Stimulated activated naive CD8-positive, alpha-beta T cell treated with anti-CD3 and anti-CD28 coated beads, Interleukin-15, Interleukin-2, amounts not matched to agents 100 ng/mL and 50 ng/mL, for 24 hours (primary cell): Measurements from ENCODE around the gene PPP1R3C.

Experiments used
- H3K27ac Mint-ChIP-seq: one replicate; pipeline ENCODE4 v1.8.0; 2021; ENCODE audit warnings: mild to moderate bottlenecking, mixed read lengths
- H3K27me3 Mint-ChIP-seq: one replicate; pipeline ENCODE4 v1.8.0; 2021; ENCODE audit warnings: mixed read lengths
- H3K36me3 Mint-ChIP-seq: one replicate; pipeline ENCODE4 v1.8.0; 2021; ENCODE audit warnings: low read depth, mixed read lengths
- H3K4me1 Mint-ChIP-seq: one replicate; pipeline ENCODE4 v1.8.0; 2021; ENCODE audit warnings: low read depth, mixed read lengths
- H3K4me3 Mint-ChIP-seq: one replicate; pipeline ENCODE4 v1.8.0; 2021; ENCODE audit warnings: mild to moderate bottlenecking, mixed read lengths
- H3K9me3 Mint-ChIP-seq: one replicate; pipeline ENCODE4 v1.8.0; 2021; ENCODE audit warnings: mixed read lengths

PPP1R3C gene

DNA sequence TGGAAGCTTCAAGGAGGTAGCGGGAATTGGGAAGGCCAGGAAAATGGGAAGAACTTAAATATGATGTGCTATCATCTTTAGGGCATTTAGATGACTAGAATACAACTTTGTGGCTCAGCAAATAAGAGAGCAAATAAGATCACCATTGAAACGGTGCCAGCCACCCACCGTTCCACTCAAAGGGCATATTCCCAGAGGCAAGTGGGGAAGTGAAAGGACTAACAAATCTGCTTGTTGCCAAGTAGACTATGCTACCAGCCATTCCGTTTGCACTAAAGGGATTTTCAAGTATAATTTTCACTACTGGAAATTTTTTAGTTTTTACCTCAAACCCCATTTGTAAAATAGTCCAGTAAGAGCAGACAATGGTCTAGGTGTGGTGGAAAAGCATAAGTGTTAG lies 4.0 kb upstream of the PPP1R3C start:
- H3K9me3 Mint-ChIP-seq = no peaks in the 10 kb centered on the region
- no peak overlapping the region for H3K27ac Mint-ChIP-seq
- no peak overlapping the region for H3K4me3 Mint-ChIP-seq
- no peaks in the 10 kb centered on the region for H3K36me3 Mint-ChIP-seq
- H3K27me3 Mint-ChIP-seq = peaks cover 57% of the 10 kb centered on the region
- H3K4me1 Mint-ChIP-seq = peaks cover 7% of the 10 kb centered on the region

DNA sequence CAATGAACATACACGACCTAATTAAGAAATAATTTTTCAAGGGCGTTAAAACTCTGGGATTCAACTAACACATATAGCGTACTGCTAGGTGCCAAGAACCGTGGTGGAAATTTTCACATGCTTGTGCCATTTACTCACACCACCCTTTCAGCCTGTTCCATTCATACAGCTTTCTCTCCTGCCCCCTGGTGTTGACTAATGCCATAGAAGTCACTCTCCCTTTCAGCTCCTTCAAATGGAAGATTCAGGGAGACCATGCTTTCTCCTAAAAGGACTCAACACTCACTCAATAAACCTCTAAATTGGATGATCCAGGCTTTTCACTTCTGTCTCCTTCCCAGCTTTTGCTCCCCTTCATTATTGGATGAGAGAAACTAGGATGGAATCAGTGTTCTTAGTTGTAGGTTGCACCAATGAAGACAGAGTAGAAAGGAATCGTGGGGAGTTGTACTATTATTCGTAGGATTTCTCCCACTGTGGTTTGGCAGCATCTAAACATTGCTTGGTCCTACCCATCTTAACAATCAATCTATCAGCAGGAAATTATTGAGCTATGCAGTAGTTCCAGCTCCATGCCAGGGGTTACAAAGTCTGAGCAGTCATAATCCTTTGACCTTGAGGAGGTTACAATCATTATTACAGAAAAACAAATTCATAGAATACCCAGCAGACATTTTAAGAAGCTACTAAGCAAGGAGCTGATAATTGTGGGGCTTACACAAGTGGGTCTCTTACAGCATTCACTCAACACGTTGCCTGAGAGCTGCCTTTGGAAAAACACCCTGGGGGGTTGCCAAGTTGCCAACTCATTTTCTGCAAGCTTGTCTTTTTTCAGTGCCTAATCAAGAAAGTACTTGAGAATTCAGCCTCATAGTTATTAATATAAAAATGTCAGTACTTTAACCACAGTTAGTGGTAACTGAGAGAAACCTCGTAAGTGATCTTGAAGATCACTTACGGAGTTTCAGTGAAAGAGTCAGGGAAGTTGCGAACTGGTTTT lies 2.8 kb upstream of the PPP1R3C start:
- H3K27me3 Mint-ChIP-seq = peaks cover 58% of the 10 kb centered on the region

DNA sequence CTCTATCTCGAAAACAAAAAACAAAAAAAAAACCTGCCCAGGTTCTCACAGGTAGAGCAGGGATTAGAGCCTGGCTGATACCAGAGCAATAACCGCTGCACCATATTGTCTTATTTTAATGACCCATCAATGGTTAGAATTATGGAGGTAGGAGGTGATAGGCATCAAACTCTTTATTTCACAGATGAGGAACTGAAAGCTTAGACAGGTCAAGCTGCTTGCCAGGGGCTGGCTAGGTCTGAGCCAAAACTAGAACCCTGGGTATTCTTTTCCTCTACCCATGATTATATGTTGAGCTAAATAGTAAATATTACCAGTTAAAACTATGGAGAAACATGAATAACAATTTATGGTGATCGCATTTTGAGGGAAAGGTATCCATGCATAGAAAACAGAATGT lies 2.0 kb upstream of the PPP1R3C start:
- H3K4me1 Mint-ChIP-seq = peaks cover 7% of the 10 kb centered on the region
- no peaks in the 10 kb centered on the region for H3K36me3 Mint-ChIP-seq
- H3K4me3 Mint-ChIP-seq = no peak overlapping the region
- H3K27ac Mint-ChIP-seq = no peak overlapping the region
- H3K27me3 Mint-ChIP-seq = peaks cover 66% of the 10 kb centered on the region
- no peaks in the 10 kb centered on the region for H3K9me3 Mint-ChIP-seq

More for the DNA sequence above, 2.8 kb upstream of the PPP1R3C start:
- Mint-ChIP-seq H3K9me3 (no peaks in the 10 kb centered on the region), H3K36me3 (no peaks in the 10 kb centered on the region), H3K27ac (no peak overlapping the region), H3K4me3 (no peak overlapping the region), H3K4me1 (peaks cover 7% of the 10 kb centered on the region)

DNA sequence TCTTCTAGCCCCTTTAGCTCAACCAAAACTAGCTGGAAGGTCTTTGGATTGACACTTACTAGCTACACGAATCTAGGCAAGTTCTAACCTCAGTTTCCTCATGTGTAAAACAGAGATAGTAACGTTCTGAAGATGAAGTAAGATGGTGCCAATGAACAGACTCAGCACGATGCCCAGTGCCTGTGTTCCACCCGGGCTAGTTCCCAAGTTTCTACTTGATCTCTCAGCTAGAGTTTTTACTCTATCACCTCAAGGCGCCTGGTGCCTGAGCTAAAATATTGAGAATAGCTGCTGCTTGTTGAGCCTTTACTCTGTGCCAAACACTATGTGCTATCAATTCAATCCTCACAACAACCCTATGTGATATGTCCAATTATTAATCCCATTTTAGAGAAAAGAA lies 1.4 kb upstream of the PPP1R3C start:
- Mint-ChIP-seq H3K36me3 (no peaks in the 10 kb centered on the region), H3K4me3 (no peak overlapping the region), H3K27ac (no peak overlapping the region), H3K27me3 (peaks cover 70% of the 10 kb centered on the region), H3K4me1 (peaks cover 7% of the 10 kb centered on the region), H3K9me3 (no peaks in the 10 kb centered on the region)

DNA sequence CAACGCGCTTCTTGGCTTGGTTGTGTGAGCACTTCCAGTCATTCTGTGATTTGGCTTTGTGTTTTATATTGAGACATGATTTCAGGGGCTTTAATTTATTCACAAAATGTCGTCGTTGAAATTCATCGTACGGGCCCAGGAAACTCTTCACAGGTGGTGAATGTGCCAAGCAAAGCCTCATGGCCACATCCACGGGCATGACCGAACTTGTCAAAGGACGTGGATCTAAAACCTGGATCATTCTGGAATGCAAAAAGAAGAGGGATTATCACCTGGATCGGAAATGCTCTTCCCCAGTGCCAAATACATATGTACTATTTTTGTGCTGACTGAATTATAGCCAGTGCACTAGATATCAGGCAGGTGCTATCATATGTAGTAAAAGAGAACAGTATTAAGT lies 2.2 kb downstream of the PPP1R3C start:
- Mint-ChIP-seq H3K36me3 (no peaks in the 10 kb centered on the region), H3K4me3 (no peak overlapping the region), H3K27ac (no peak overlapping the region), H3K4me1 (peaks cover 7% of the 10 kb centered on the region), H3K27me3 (peaks cover 54% of the 10 kb centered on the region), H3K9me3 (no peaks in the 10 kb centered on the region)

GRCh38 chr10:91629715-91630549 lies 2.9 kb downstream of the PPP1R3C start:
- Mint-ChIP-seq H3K27me3 (peaks cover 54% of the 10 kb centered on the region), H3K36me3 (no peaks in the 10 kb centered on the region), H3K4me3 (no peak overlapping the region), H3K27ac (no peak overlapping the region), H3K4me1 (peaks cover 7% of the 10 kb centered on the region), H3K9me3 (no peaks in the 10 kb centered on the region)

- Mint-ChIP-seq H3K27me3 (peaks cover 42% of the 10 kb centered on the region), H3K36me3 (no peaks in the 10 kb centered on the region), H3K4me1 (peaks cover 2% of the 10 kb centered on the region), H3K9me3 (peaks cover 3% of the 10 kb centered on the region), H3K4me3 (no peak overlapping the region), H3K27ac (no peak overlapping the region)
Measured at GRCh38 chr10:91628383-91628782, 4.5 kb downstream of the PPP1R3C start.

GRCh38 chr10:91627344-91628102 lies 5.3 kb downstream of the PPP1R3C start:
- Mint-ChIP-seq H3K9me3 (peaks cover 3% of the 10 kb centered on the region), H3K4me3 (no peak overlapping the region), H3K4me1 (no peaks in the 10 kb centered on the region), H3K27ac (no peak overlapping the region), H3K27me3 (peaks cover 43% of the 10 kb centered on the region), H3K36me3 (no peaks in the 10 kb centered on the region)

DNA sequence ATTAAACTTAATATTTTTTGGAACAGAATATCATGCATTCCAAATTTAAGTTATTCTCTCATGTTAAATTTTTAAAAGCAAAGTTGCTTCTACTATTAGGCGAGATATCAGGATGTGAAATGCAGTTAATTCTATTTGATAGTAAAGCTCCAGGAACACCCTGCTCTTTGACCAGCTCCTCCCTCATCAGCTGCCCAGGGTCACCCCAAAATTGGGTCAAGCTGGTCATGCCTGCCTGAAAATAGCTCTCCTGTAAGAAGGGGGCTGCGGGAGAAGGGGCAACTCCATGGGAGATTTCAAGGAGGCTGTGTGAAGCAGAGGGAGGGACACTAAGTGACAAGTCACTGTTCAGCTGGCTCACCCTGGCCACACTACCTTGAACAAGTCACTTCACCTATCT lies 5.9 kb downstream of the PPP1R3C start:
- Mint-ChIP-seq H3K9me3 (peaks cover 3% of the 10 kb centered on the region), H3K36me3 (no peaks in the 10 kb centered on the region), H3K4me1 (no peaks in the 10 kb centered on the region), H3K27me3 (peaks cover 40% of the 10 kb centered on the region), H3K27ac (no peak overlapping the region), H3K4me3 (no peak overlapping the region)

GRCh38 chr10:91624633-91625032 lies 8.2 kb downstream of the PPP1R3C start:
- H3K9me3 Mint-ChIP-seq = peaks cover 3% of the 10 kb centered on the region
- H3K4me1 Mint-ChIP-seq = no peaks in the 10 kb centered on the region
- H3K4me3 Mint-ChIP-seq = no peak overlapping the region
- no peak overlapping the region for H3K27ac Mint-ChIP-seq
- no peaks in the 10 kb centered on the region for H3K36me3 Mint-ChIP-seq
- peaks cover 33% of the 10 kb centered on the region for H3K27me3 Mint-ChIP-seq

DNA sequence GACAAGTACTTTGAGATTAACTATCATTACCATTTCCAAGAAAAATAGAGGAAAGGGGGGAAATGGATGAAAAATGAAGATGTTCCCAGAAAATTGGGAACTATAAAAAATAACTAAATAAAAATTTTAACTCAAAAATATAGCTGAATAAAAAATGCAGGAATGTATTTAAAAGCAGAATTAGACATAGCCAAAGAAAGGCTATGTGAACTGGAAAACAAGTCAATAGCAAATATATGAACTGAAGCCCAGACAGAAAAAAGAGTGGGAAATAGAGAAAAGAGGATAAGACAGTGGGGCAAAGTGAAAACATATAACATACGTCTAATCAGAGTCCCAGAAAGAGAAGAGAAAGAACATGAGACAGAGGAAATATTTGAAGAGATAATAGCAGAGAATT lies 10.3 kb downstream of the PPP1R3C start:
- Mint-ChIP-seq H3K4me1 (no peaks in the 10 kb centered on the region), H3K27me3 (peaks cover 34% of the 10 kb centered on the region), H3K36me3 (no peaks in the 10 kb centered on the region), H3K4me3 (no peak overlapping the region), H3K9me3 (peaks cover 3% of the 10 kb centered on the region), H3K27ac (no peak overlapping the region)

DNA sequence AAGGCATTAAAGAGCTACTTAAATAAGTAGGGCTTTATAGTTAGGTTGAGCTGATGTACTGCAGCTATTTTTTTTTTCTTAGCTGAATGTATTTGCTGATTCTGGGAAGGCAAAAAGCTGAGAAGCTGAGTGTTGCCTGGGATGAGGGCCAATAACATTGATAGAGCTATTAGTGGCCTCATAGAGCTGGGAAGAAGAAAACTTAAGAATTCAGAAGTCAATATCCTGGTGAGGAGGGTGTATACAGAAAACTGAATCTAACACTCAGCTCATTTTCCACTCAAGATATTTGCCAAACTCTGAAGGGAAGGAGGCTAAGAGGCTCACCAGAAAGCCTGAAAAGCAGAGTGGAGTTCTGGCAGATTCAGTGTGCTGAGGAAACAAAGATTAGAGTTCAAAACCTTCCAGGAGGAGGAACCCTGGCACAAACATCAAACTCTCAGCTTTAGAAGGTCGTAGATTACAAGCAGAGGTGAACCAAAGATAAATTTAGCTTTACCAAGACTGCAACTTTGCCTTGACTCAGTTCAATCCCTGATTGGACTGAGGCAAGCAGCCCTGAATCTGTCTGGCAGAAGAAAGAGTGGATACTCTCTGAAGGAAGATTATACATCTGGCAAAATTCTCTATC lies 11.3 kb downstream of the PPP1R3C start:
- peaks cover 3% of the 10 kb centered on the region for H3K9me3 Mint-ChIP-seq
- H3K4me3 Mint-ChIP-seq = no peak overlapping the region
- H3K27me3 Mint-ChIP-seq = peaks cover 34% of the 10 kb centered on the region
- H3K4me1 Mint-ChIP-seq = no peaks in the 10 kb centered on the region
- H3K27ac Mint-ChIP-seq = no peak overlapping the region
- H3K36me3 Mint-ChIP-seq = no peaks in the 10 kb centered on the region

- Mint-ChIP-seq H3K27ac (no peak overlapping the region), H3K4me1 (no peaks in the 10 kb centered on the region), H3K9me3 (no peaks in the 10 kb centered on the region), H3K36me3 (no peaks in the 10 kb centered on the region), H3K27me3 (peaks cover 19% of the 10 kb centered on the region), H3K4me3 (no peak overlapping the region)
Measured at GRCh38 chr10:91617072-91617609, 15.7 kb downstream of the PPP1R3C start.

- H3K36me3 Mint-ChIP-seq = no peaks in the 10 kb centered on the region
- H3K4me1 Mint-ChIP-seq = no peaks in the 10 kb centered on the region
- no peak overlapping the region for H3K27ac Mint-ChIP-seq
- no peak overlapping the region for H3K4me3 Mint-ChIP-seq
- H3K9me3 Mint-ChIP-seq = no peaks in the 10 kb centered on the region
- H3K27me3 Mint-ChIP-seq = peaks cover 15% of the 10 kb centered on the region
Measured at GRCh38 chr10:91616137-91616536, 16.7 kb downstream of the PPP1R3C start.
